Measurements from ENCODE around the gene EVC2. TPM values are rescaled to one million over a fixed set of nuclear protein-coding genes. Genes with fewer than 3 reads are reported as not detected.

EVC2 gene
- total and polyA plus RNA-seq, 10 of the 15 experiments (the other 5 are each of a cell fraction or from before 2014, with no cell fraction given): 0.34 to 10.4 (median 5.6) TPM

DNA sequence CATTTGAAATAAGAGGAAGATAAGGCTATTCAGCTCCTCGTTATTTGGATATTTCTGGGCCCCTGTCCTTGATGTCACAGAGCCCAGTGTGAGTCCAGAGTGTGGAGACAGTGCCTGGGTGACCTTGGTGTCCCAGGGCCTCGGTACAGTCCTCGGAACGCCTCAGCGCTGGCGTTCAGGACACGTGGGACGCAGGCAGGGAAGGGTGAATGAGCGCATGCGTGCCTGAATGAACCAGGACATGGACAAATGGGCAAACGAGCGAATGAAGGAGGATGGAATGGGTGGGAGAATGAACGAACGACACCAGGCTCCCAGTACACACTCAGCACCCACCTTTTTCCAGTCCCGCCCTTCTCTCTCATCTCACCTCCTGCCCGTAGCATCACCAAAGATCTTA lies 46.8 kb upstream of the EVC2 start:
- ChIA-PET RAD21 (ENCODE audit: unreplicated experiment) (no interaction called here), SMC1A (ENCODE audit: uncharacterized antibody, unreplicated experiment) (no interaction called here), POLR2A (no interaction called here), CTCF (no interaction called here)
- intact Hi-C loops (cut with micrococcal nuclease; ENCODE audit: unreplicated experiment) (no loop called here), in situ Hi-C loops (cut with MboI) (no loop called here)
- Histone ChIP-seq H3K36me3 (ENCODE audit: control insufficient read depth in 2 of 2, insufficient read depth in 2 of 2, low read length in 1 of 2) (peaks cover 0 to 2% of the 10 kb centered on the region in 2 experiments; a peak in 2 of 4 replicates), H3K4me3 (no peak overlapping the region), H3K27me3 (replicated peaks in 1 of 2; ENCODE audit: control insufficient read depth in 2 of 2, insufficient read depth in 2 of 2, low read length in 1 of 2) (no peaks in the 10 kb centered on the region), H3K9me3 (replicated peaks; ENCODE audit: control insufficient read depth, insufficient read depth, low read length) (no peaks in the 10 kb centered on the region; the same call in 2 of the 3 replicates), H3K4me2 (ENCODE audit: control insufficient read depth, insufficient read depth) (no peak overlapping the region), H3K9ac (ENCODE audit: control insufficient read depth, insufficient read depth, low read length) (no peak overlapping the region), H3K79me2 (ENCODE audit: control insufficient read depth, insufficient read depth, low read length) (no peaks in the 10 kb centered on the region), H2AFZ (ENCODE audit: control insufficient read depth, low read depth, low read length) (no peak overlapping the region), H4K20me1 (ENCODE audit: control insufficient read depth, insufficient read depth) (no peaks in the 10 kb centered on the region), H3K27ac (ENCODE audit: control insufficient read depth, insufficient read depth) (no peak overlapping the region), H3K4me1 (ENCODE audit: control insufficient read depth, insufficient read depth, low read length) (no peaks in the 10 kb centered on the region; the same call in 1 of the 2 replicates)
- BruUV-seq (replicated peaks): no TSS peak
- FAIRE-seq (no peak), DNase-seq (ENCODE audit: low read depth, low spot score) (no peak), ATAC-seq (no peak)
- no peak for TF ChIP-seq SREBF2 (IDR thresholded peaks at IDR 0.05; ENCODE audit: low read length)
- no peak for TF ChIP-seq NFXL1 (IDR thresholded peaks at IDR 0.05; ENCODE audit: borderline replicate concordance)
- WGBS (ENCODE audit: insufficient coverage, insufficient replicate concordance, low lambda C conversion rate, missing lambda C conversion rate): 36% methylated on average over 13 of the region's 16 CpGs

DNA sequence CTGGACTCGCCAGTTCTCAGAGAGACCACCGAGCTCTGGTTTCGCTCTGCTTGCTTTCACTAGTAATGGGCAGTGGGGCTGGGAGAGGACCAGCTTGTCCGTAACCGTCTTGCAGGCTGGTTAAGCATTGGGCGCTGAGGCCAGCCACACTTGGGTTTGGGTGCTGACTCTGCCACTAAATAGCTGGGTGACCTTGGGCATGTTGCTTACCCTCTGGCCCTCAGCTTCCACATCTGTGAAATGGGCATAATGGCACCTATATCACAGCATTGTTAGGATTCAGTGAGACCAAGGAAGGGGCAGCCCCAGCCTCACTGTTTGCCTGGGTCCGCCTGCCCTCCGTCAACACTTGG lies 46.1 kb upstream of the EVC2 start:
- Histone ChIP-seq H3K9ac (ENCODE audit: control insufficient read depth, insufficient read depth, low read length) (no peak overlapping the region), H2AFZ (ENCODE audit: control insufficient read depth, low read depth, low read length) (no peak overlapping the region), H3K4me3 (no peak overlapping the region), H3K9me3 (replicated peaks; ENCODE audit: control insufficient read depth, insufficient read depth, low read length) (no peaks in the 10 kb centered on the region; the same call in 2 of the 3 replicates), H3K27me3 (replicated peaks in 1 of 2; ENCODE audit: control insufficient read depth in 2 of 2, insufficient read depth in 2 of 2, low read length in 1 of 2) (no peaks in the 10 kb centered on the region), H3K79me2 (ENCODE audit: control insufficient read depth, insufficient read depth, low read length) (no peaks in the 10 kb centered on the region), H3K27ac (ENCODE audit: control insufficient read depth, insufficient read depth) (no peak overlapping the region), H3K4me2 (ENCODE audit: control insufficient read depth, insufficient read depth) (no peak overlapping the region), H3K4me1 (ENCODE audit: control insufficient read depth, insufficient read depth, low read length) (no peaks in the 10 kb centered on the region; the same call in 1 of the 2 replicates), H4K20me1 (ENCODE audit: control insufficient read depth, insufficient read depth) (no peaks in the 10 kb centered on the region), H3K36me3 (ENCODE audit: control insufficient read depth in 2 of 2, insufficient read depth in 2 of 2, low read length in 1 of 2) (peaks cover 0 to 2% of the 10 kb centered on the region in 2 experiments; a peak in 2 of 4 replicates)
- CTCF ChIA-PET: no interaction called here
- SMC1A ChIA-PET (ENCODE audit: uncharacterized antibody, unreplicated experiment): no interaction called here
- RAD21 ChIA-PET (ENCODE audit: unreplicated experiment): no interaction called here
- FAIRE-seq (no peak), ATAC-seq (no peak), DNase-seq (ENCODE audit: low read depth, low spot score) (no peak)
- BruUV-seq (replicated peaks): no TSS peak
- WGBS (ENCODE audit: insufficient coverage, insufficient replicate concordance, low lambda C conversion rate, missing lambda C conversion rate): 44% methylated on average over 8 of the region's 8 CpGs
- intact Hi-C loops (cut with micrococcal nuclease; ENCODE audit: unreplicated experiment) (no loop called here), in situ Hi-C loops (cut with MboI) (no loop called here)
- TF ChIP-seq RCOR1 (conservative IDR thresholded peaks at IDR 0.05; ENCODE audit: low read depth, low read length): no peak
- POLR2A ChIA-PET: no interaction called here

All from GM12878 (cell line).